Glutamatergic neuron (in vitro differentiated cells): ENCODE measurements around the gene ATP12A. TPM values are rescaled to one million over a fixed set of nuclear protein-coding genes. Genes with fewer than 3 reads are reported as not detected.

Experiments used
- DNase-seq: peaks from one replicate; pipeline ENCODE4 v3.0.0; 2022
- H3K27ac Mint-ChIP-seq: one replicate; pipeline ENCODE4 v1.8.0; 2020; ENCODE audit warnings: mild to moderate bottlenecking, mixed read lengths, inconsistent platforms; ENCODE audit not compliant: unreplicated experiment
- H3K27me3 Mint-ChIP-seq: one replicate; pipeline ENCODE4 v1.8.0; 2020; ENCODE audit warnings: mild to moderate bottlenecking, moderate library complexity, mixed read lengths, inconsistent platforms; ENCODE audit not compliant: unreplicated experiment
- H3K36me3 Mint-ChIP-seq: one replicate; pipeline ENCODE4 v1.8.0; 2020; ENCODE audit warnings: mild to moderate bottlenecking, mixed read lengths, inconsistent platforms; ENCODE audit not compliant: unreplicated experiment
- H3K4me1 Mint-ChIP-seq: one replicate; pipeline ENCODE4 v1.8.0; 2020; ENCODE audit warnings: mild to moderate bottlenecking, low read depth, mixed read lengths, inconsistent platforms; ENCODE audit not compliant: unreplicated experiment
- H3K4me3 Mint-ChIP-seq: one replicate; pipeline ENCODE4 v1.8.0; 2020; ENCODE audit warnings: mild to moderate bottlenecking, mixed read lengths, inconsistent platforms; ENCODE audit not compliant: unreplicated experiment
- H3K9me3 Mint-ChIP-seq: one replicate; pipeline ENCODE4 v1.8.0; 2020; ENCODE audit warnings: mild to moderate bottlenecking, moderate library complexity, mixed read lengths, inconsistent platforms; ENCODE audit not compliant: unreplicated experiment
- total RNA-seq: library from RNA; stranded (reverse); fragmentation: NEBNext Ultra II Directional; extraction: Animal tissue kit (Norgen Biotek cat#: 25700); gene quantifications from one replicate; pipeline ENCODE4 v1.2.1, GENCODE V29; 2021; ENCODE audit not compliant: unreplicated experiment
- TF ChIP-seq, protein P1 (sequence below): fragments of 200-600 bp; sonication (generic); IDR thresholded peaks from one replicate; pipeline ENCODE4 v1.5.0; 2021; ENCODE audit not compliant: partially characterized antibody, unreplicated experiment

The ATP12A gene
- total RNA-seq, 1 donor from 2014 or later: not detected

- Mint-ChIP-seq H3K27me3 (no peaks in the 10 kb centered on the region), H3K4me3 (no peak overlapping the region), H3K36me3 (no peaks in the 10 kb centered on the region), H3K9me3 (no peaks in the 10 kb centered on the region), H3K4me1 (no peaks in the 10 kb centered on the region), H3K27ac (no peak overlapping the region)
- TF ChIP-seq, protein P1, sequence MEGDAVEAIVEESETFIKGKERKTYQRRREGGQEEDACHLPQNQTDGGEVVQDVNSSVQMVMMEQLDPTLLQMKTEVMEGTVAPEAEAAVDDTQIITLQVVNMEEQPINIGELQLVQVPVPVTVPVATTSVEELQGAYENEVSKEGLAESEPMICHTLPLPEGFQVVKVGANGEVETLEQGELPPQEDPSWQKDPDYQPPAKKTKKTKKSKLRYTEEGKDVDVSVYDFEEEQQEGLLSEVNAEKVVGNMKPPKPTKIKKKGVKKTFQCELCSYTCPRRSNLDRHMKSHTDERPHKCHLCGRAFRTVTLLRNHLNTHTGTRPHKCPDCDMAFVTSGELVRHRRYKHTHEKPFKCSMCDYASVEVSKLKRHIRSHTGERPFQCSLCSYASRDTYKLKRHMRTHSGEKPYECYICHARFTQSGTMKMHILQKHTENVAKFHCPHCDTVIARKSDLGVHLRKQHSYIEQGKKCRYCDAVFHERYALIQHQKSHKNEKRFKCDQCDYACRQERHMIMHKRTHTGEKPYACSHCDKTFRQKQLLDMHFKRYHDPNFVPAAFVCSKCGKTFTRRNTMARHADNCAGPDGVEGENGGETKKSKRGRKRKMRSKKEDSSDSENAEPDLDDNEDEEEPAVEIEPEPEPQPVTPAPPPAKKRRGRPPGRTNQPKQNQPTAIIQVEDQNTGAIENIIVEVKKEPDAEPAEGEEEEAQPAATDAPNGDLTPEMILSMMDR: no peak
- no peak for DNase-seq
These were observed 79.0 kb downstream of the ATP12A start for GRCh38 chr13:24759197-24759596.

Other genes starting within 250 kb of the ATP12A start
- gene PARP4, start 167.6 kb upstream of the ATP12A start, total RNA-seq: 16.2 TPM
- gene RNF17, start 83.8 kb downstream of the ATP12A start, total RNA-seq: not detected